H1 (cell line): Measurements from ENCODE around the gene FHDC1. TPM values are rescaled to one million over a fixed set of nuclear protein-coding genes. Genes with fewer than 3 reads are reported as not detected.

Experiments used
- CTBP2 ChIP-seq: IDR thresholded peaks from 2 replicates; pipeline ENCODE4 v1.7.0; 2011; ENCODE audit warnings: borderline replicate concordance, mild to moderate bottlenecking, moderate library complexity, mixed read lengths, low read length; ENCODE audit not compliant: insufficient read depth, insufficient read length
- EP300 ChIP-seq, 2 experiments: IDR thresholded peaks; 1 replicate in 1 of 2; 2 replicates in 1 of 2; pipeline ENCODE4 v1.6.1; 2011 to 2012; ENCODE audit warnings: low read depth in 2 of 2, low read length in 2 of 2, mild to moderate bottlenecking in 2 of 2, borderline replicate concordance in 1 of 2, inconsistent platforms in 1 of 2, moderate library complexity in 1 of 2
- HDAC2 ChIP-seq, 2 experiments: fragments of 300-600 bp in 1 of 2; sonication (generic) in 1 of 2; IDR thresholded peaks; 2 replicates each; pipeline ENCODE4 v1.6.1; 2011 to 2012; ENCODE audit warnings: low read depth in 2 of 2, low read length in 2 of 2, mild to moderate bottlenecking in 2 of 2, moderate library complexity in 2 of 2, borderline replicate concordance in 1 of 2, inconsistent platforms in 1 of 2
- NANOG ChIP-seq: IDR thresholded peaks from 2 replicates; pipeline ENCODE4 v1.6.1; 2011; ENCODE audit warnings: low read length, low read depth, mild to moderate bottlenecking, inconsistent platforms; ENCODE audit not compliant: insufficient read depth, poor library complexity, severe bottlenecking
- NRF1 ChIP-seq: IDR thresholded peaks from 2 replicates; pipeline ENCODE4 v1.6.1; 2011; ENCODE audit warnings: mild to moderate bottlenecking, low read depth, low read length, improper control_type of control experiment
- RAD21 ChIP-seq, 2 experiments: IDR thresholded peaks in 1 of 2; conservative IDR thresholded peaks in 1 of 2; 2 replicates each; pipeline ENCODE4 v1.6.1; 2011; ENCODE audit warnings: low read depth in 2 of 2, low read length in 2 of 2, improper control_type of control experiment in 1 of 2, inconsistent platforms in 1 of 2, mild to moderate bottlenecking in 1 of 2, moderate library complexity in 1 of 2
- TCF12 ChIP-seq: IDR thresholded peaks from 2 replicates; pipeline ENCODE4 v1.6.1; 2011; ENCODE audit warnings: low read depth, mild to moderate bottlenecking, low read length
- polyA plus RNA-seq, 7 experiments: library from polyadenylated mRNA; depleted of rRNA in 3 of 7; stranded (reverse) in 5 of 7; unstranded in 2 of 7; fragments of >200 nt in 5 of 7; fragments of 200-250 nt in 2 of 7; gene quantifications; 1 replicate in 5 of 7; 2 replicates in 1 of 7; 4 replicates in 1 of 7; pipeline versions ENCODE4 v1.2.1 to v1.2.3, GENCODE V29; 2011 to 2013; ENCODE audit warnings: missing spikeins in 2 of 7, mixed read lengths in 2 of 7
- total RNA-seq: library from RNA; stranded (reverse); fragmentation: NEBNext Ultra II Directional; extraction: Animal tissue kit (Norgen Biotek cat#: 25700); gene quantifications from 2 replicates; pipeline ENCODE4 v1.2.1, GENCODE V29; 2021
- TF ChIP-seq, protein P1 (sequence below): IDR thresholded peaks from 2 replicates; pipeline ENCODE4 v1.6.1; 2011; ENCODE audit warnings: low read depth, mild to moderate bottlenecking, low read length; ENCODE audit not compliant: insufficient read depth

The FHDC1 gene
- total and polyA plus RNA-seq, 2 of the 8 experiments (the other 6 are each of a cell fraction or from before 2014, with no cell fraction given): 6.4 to 28.6 TPM

DNA sequence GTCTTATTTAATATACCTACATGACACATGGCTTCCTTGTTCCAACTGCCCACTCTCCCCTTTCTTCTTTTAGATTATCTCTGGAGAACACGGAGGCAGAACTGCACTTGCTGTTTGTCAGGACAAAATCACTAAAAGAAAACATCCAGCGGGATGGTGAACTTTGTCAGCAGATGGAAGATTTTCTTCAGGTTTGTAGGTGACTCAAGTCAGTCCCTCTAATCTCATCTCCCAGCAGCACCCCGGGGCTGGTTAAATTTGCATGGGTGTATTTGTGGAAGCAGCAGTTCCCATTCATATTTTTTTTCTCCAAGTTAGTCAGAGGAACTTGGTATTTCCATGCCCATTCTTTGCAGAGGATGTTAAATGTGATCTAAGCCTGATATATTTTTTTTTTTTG is 31.8 kb downstream of the FHDC1 start (continued):
- no peak for TF ChIP-seq NRF1
- TF ChIP-seq EP300 (IDR thresholded peaks at IDR 0.05; ENCODE audit: borderline replicate concordance in 1 of 2, low read depth in 2 of 2, low read length in 2 of 2): no peak
- no peak for TF ChIP-seq NANOG
- TF ChIP-seq HDAC2 (IDR thresholded peaks at IDR 0.05; ENCODE audit: borderline replicate concordance in 1 of 2, low read depth in 2 of 2, low read length in 2 of 2): no peak
- TF ChIP-seq CTBP2: no peak
- no peak for TF ChIP-seq RAD21 (IDR thresholded peaks at IDR 0.05 in 1 of 2, conservative IDR thresholded peaks at IDR 0.05 in 1 of 2; ENCODE audit: low read depth in 2 of 2, low read length in 2 of 2)
- TF ChIP-seq, protein P1, sequence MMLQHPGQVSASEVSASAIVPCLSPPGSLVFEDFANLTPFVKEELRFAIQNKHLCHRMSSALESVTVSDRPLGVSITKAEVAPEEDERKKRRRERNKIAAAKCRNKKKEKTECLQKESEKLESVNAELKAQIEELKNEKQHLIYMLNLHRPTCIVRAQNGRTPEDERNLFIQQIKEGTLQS: no peak
- TF ChIP-seq TCF12: no peak
- TF ChIP-seq, all 59 proteins: peak for 0
